ENCODE results near the gene TBC1D1.

The TBC1D1 gene

GRCh38 chr4:38178392-38178995, 287.6 kb downstream of the TBC1D1 start:
- H3K27ac ChIP-seq (ENCODE audit: insufficient read depth, low read length, poor library complexity, severe bottlenecking), result no peak overlapping the region
- H3K36me3 ChIP-seq (ENCODE audit: control insufficient read depth, insufficient read depth, low read length), result no peaks in the 10 kb centered on the region
- no peak for DNase-seq
- no peaks in the 10 kb centered on the region for H3K27me3 ChIP-seq (replicated peaks; ENCODE audit: control insufficient read depth, insufficient read depth, low read length, poor library complexity, severe bottlenecking)
- no peaks in the 10 kb centered on the region for H3K9me3 ChIP-seq (ENCODE audit: control insufficient read depth, low read length)
- peaks cover 21% of the 10 kb centered on the region for H3K4me1 ChIP-seq (ENCODE audit: control insufficient read depth, insufficient read depth, low read length, poor library complexity, severe bottlenecking)
- H3K4me3 ChIP-seq (ENCODE audit: insufficient read depth, low read depth, low read length, poor library complexity, severe bottlenecking), result no peak overlapping the region

GRCh38 chr4:38179690-38180377, 288.9 kb downstream of the TBC1D1 start:
- Histone ChIP-seq H3K9me3 (ENCODE audit: control insufficient read depth, low read length) (no peaks in the 10 kb centered on the region), H3K4me3 (ENCODE audit: insufficient read depth, low read depth, low read length, poor library complexity, severe bottlenecking) (no peak overlapping the region), H3K27me3 (replicated peaks; ENCODE audit: control insufficient read depth, insufficient read depth, low read length, poor library complexity, severe bottlenecking) (no peaks in the 10 kb centered on the region), H3K4me1 (ENCODE audit: control insufficient read depth, insufficient read depth, low read length, poor library complexity, severe bottlenecking) (peaks cover 21% of the 10 kb centered on the region), H3K27ac (ENCODE audit: insufficient read depth, low read length, poor library complexity, severe bottlenecking) (no peak overlapping the region), H3K36me3 (ENCODE audit: control insufficient read depth, insufficient read depth, low read length) (no peaks in the 10 kb centered on the region)
- DNase-seq, result peak; percentile 42 to 66 (median 54)

GRCh38 chr4:38180456-38180855, 289.6 kb downstream of the TBC1D1 start:
- peaks cover 19% of the 10 kb centered on the region for H3K4me1 ChIP-seq (ENCODE audit: control insufficient read depth, insufficient read depth, low read length, poor library complexity, severe bottlenecking)
- no peak overlapping the region for H3K4me3 ChIP-seq (ENCODE audit: insufficient read depth, low read depth, low read length, poor library complexity, severe bottlenecking)
- H3K27me3 ChIP-seq (replicated peaks; ENCODE audit: control insufficient read depth, insufficient read depth, low read length, poor library complexity, severe bottlenecking), result no peaks in the 10 kb centered on the region
- no peak for DNase-seq
- H3K27ac ChIP-seq (ENCODE audit: insufficient read depth, low read length, poor library complexity, severe bottlenecking), result no peak overlapping the region
- no peaks in the 10 kb centered on the region for H3K9me3 ChIP-seq (ENCODE audit: control insufficient read depth, low read length)
- H3K36me3 ChIP-seq (ENCODE audit: control insufficient read depth, insufficient read depth, low read length), result no peaks in the 10 kb centered on the region

- Histone ChIP-seq H3K4me3 (ENCODE audit: insufficient read depth, low read depth, low read length, poor library complexity, severe bottlenecking) (no peak overlapping the region), H3K27me3 (replicated peaks; ENCODE audit: control insufficient read depth, insufficient read depth, low read length, poor library complexity, severe bottlenecking) (no peaks in the 10 kb centered on the region), H3K4me1 (ENCODE audit: control insufficient read depth, insufficient read depth, low read length, poor library complexity, severe bottlenecking) (peaks cover 15% of the 10 kb centered on the region), H3K27ac (ENCODE audit: insufficient read depth, low read length, poor library complexity, severe bottlenecking) (no peak overlapping the region), H3K36me3 (ENCODE audit: control insufficient read depth, insufficient read depth, low read length) (no peaks in the 10 kb centered on the region), H3K9me3 (ENCODE audit: control insufficient read depth, low read length) (no peaks in the 10 kb centered on the region)
- no peak for DNase-seq
These were observed 290.4 kb downstream of the TBC1D1 start for GRCh38 chr4:38181286-38181685.

GRCh38 chr4:38182334-38182998, 291.6 kb downstream of the TBC1D1 start:
- Histone ChIP-seq H3K27ac (ENCODE audit: insufficient read depth, low read length, poor library complexity, severe bottlenecking) (no peak overlapping the region), H3K27me3 (replicated peaks; ENCODE audit: control insufficient read depth, insufficient read depth, low read length, poor library complexity, severe bottlenecking) (no peaks in the 10 kb centered on the region), H3K9me3 (ENCODE audit: control insufficient read depth, low read length) (no peaks in the 10 kb centered on the region), H3K4me1 (ENCODE audit: control insufficient read depth, insufficient read depth, low read length, poor library complexity, severe bottlenecking) (peaks cover 8% of the 10 kb centered on the region), H3K4me3 (ENCODE audit: insufficient read depth, low read depth, low read length, poor library complexity, severe bottlenecking) (no peak overlapping the region), H3K36me3 (ENCODE audit: control insufficient read depth, insufficient read depth, low read length) (no peaks in the 10 kb centered on the region)
- no peak for DNase-seq

- Histone ChIP-seq H3K9me3 (ENCODE audit: control insufficient read depth, low read length) (no peaks in the 10 kb centered on the region), H3K4me1 (ENCODE audit: control insufficient read depth, insufficient read depth, low read length, poor library complexity, severe bottlenecking) (no peaks in the 10 kb centered on the region), H3K27me3 (replicated peaks; ENCODE audit: control insufficient read depth, insufficient read depth, low read length, poor library complexity, severe bottlenecking) (no peaks in the 10 kb centered on the region), H3K36me3 (ENCODE audit: control insufficient read depth, insufficient read depth, low read length) (no peaks in the 10 kb centered on the region), H3K4me3 (ENCODE audit: insufficient read depth, low read depth, low read length, poor library complexity, severe bottlenecking) (no peak overlapping the region), H3K27ac (ENCODE audit: insufficient read depth, low read length, poor library complexity, severe bottlenecking) (no peak overlapping the region)
- DNase-seq, result no peak
These were observed 293.5 kb downstream of the TBC1D1 start for GRCh38 chr4:38184404-38184803.

- H3K4me3 ChIP-seq (ENCODE audit: insufficient read depth, low read depth, low read length, poor library complexity, severe bottlenecking), result no peak overlapping the region
- no peaks in the 10 kb centered on the region for H3K9me3 ChIP-seq (ENCODE audit: control insufficient read depth, low read length)
- DNase-seq, result no peak
- no peaks in the 10 kb centered on the region for H3K36me3 ChIP-seq (ENCODE audit: control insufficient read depth, insufficient read depth, low read length)
- H3K27me3 ChIP-seq (replicated peaks; ENCODE audit: control insufficient read depth, insufficient read depth, low read length, poor library complexity, severe bottlenecking), result no peaks in the 10 kb centered on the region
- no peaks in the 10 kb centered on the region for H3K4me1 ChIP-seq (ENCODE audit: control insufficient read depth, insufficient read depth, low read length, poor library complexity, severe bottlenecking)
- no peak overlapping the region for H3K27ac ChIP-seq (ENCODE audit: insufficient read depth, low read length, poor library complexity, severe bottlenecking)
These were observed 294.7 kb downstream of the TBC1D1 start for GRCh38 chr4:38185406-38186144.

GRCh38 chr4:38188136-38188535, 297.3 kb downstream of the TBC1D1 start:
- H3K4me1 ChIP-seq (ENCODE audit: control insufficient read depth, insufficient read depth, low read length, poor library complexity, severe bottlenecking), result no peaks in the 10 kb centered on the region
- no peak overlapping the region for H3K27ac ChIP-seq (ENCODE audit: insufficient read depth, low read length, poor library complexity, severe bottlenecking)
- H3K9me3 ChIP-seq (ENCODE audit: control insufficient read depth, low read length), result no peaks in the 10 kb centered on the region
- no peak overlapping the region for H3K4me3 ChIP-seq (ENCODE audit: insufficient read depth, low read depth, low read length, poor library complexity, severe bottlenecking)
- no peaks in the 10 kb centered on the region for H3K36me3 ChIP-seq (ENCODE audit: control insufficient read depth, insufficient read depth, low read length)
- no peaks in the 10 kb centered on the region for H3K27me3 ChIP-seq (replicated peaks; ENCODE audit: control insufficient read depth, insufficient read depth, low read length, poor library complexity, severe bottlenecking)
- DNase-seq, result no peak

GRCh38 chr4:38188631-38189101, 297.8 kb downstream of the TBC1D1 start:
- Histone ChIP-seq H3K4me1 (ENCODE audit: control insufficient read depth, insufficient read depth, low read length, poor library complexity, severe bottlenecking) (no peaks in the 10 kb centered on the region), H3K27me3 (replicated peaks; ENCODE audit: control insufficient read depth, insufficient read depth, low read length, poor library complexity, severe bottlenecking) (no peaks in the 10 kb centered on the region), H3K9me3 (ENCODE audit: control insufficient read depth, low read length) (no peaks in the 10 kb centered on the region), H3K27ac (ENCODE audit: insufficient read depth, low read length, poor library complexity, severe bottlenecking) (no peak overlapping the region), H3K36me3 (ENCODE audit: control insufficient read depth, insufficient read depth, low read length) (no peaks in the 10 kb centered on the region), H3K4me3 (ENCODE audit: insufficient read depth, low read depth, low read length, poor library complexity, severe bottlenecking) (no peak overlapping the region)
- no peak for DNase-seq
